ENCODE data around the gene HUS1.

The HUS1 gene

DNA sequence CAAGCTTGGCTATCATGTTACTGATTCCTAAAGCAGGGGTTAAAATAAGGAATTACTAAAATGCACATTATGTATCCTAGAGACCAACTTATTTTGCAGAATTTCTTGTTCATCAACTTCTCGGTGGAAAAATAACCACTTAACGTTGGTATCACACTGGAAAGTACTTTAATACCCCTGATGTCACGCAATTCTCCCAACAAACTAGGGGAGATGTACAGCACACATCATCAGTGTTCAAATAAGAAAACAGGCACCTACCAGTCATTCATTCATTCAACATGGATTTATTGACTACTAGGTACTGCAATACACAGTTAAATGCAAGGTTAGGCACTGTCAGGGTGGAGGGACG is 648 bp downstream of the HUS1 start:
- no peak for TF ChIP-seq ZFX (IDR thresholded peaks at IDR 0.05)
- TF ChIP-seq, protein P1, sequence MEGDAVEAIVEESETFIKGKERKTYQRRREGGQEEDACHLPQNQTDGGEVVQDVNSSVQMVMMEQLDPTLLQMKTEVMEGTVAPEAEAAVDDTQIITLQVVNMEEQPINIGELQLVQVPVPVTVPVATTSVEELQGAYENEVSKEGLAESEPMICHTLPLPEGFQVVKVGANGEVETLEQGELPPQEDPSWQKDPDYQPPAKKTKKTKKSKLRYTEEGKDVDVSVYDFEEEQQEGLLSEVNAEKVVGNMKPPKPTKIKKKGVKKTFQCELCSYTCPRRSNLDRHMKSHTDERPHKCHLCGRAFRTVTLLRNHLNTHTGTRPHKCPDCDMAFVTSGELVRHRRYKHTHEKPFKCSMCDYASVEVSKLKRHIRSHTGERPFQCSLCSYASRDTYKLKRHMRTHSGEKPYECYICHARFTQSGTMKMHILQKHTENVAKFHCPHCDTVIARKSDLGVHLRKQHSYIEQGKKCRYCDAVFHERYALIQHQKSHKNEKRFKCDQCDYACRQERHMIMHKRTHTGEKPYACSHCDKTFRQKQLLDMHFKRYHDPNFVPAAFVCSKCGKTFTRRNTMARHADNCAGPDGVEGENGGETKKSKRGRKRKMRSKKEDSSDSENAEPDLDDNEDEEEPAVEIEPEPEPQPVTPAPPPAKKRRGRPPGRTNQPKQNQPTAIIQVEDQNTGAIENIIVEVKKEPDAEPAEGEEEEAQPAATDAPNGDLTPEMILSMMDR (conservative IDR thresholded peaks at IDR 0.05), result no peak
- peak overlapping the region; percentile 70 for H3K27ac ChIP-seq

DNA sequence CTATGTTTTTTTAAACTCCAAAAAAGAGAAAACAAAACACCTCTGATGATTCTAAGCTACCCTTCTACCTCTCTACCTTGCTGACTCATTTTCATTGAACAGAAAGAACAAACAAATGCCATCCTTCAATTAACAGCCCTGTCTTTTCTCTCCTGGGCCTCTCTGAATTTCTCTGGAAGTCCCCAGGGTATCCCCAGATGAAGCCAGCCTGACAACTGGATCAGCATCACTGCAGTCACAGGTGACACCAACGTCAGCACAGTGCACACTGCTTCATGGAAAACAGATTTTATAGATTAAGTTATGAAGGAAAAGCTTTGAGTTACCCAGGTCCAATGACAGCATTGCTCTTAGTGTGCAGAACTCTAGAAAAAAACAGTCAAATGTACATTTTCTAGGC is 5.7 kb downstream of the HUS1 start:
- no peak overlapping the region for H3K27ac ChIP-seq
- TF ChIP-seq ZFX (IDR thresholded peaks at IDR 0.05), result no peak
- TF ChIP-seq, protein P1 (conservative IDR thresholded peaks at IDR 0.05), result no peak

DNA sequence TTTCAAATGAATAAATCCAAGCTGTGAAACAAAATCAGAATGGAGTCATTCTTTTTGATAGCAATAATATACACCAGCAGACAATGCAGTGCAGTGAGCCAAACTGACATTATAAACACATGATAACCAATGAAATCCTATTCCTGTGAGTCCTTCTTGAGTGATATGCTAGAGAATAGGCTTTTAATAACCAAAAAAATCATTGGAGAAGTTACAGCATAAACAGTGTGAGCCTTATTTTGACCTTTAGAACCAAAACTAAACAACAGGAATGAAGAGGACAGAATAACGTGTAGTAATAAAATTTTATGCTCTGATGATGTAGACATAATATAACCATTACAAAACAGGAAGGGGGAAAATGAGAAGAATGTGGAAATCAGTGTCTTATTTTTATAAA is 8.7 kb downstream of the HUS1 start:
- no peak overlapping the region for H3K27ac ChIP-seq
- TF ChIP-seq ZFX (IDR thresholded peaks at IDR 0.05), result no peak
- TF ChIP-seq, protein P1 (conservative IDR thresholded peaks at IDR 0.05), result no peak

DNA sequence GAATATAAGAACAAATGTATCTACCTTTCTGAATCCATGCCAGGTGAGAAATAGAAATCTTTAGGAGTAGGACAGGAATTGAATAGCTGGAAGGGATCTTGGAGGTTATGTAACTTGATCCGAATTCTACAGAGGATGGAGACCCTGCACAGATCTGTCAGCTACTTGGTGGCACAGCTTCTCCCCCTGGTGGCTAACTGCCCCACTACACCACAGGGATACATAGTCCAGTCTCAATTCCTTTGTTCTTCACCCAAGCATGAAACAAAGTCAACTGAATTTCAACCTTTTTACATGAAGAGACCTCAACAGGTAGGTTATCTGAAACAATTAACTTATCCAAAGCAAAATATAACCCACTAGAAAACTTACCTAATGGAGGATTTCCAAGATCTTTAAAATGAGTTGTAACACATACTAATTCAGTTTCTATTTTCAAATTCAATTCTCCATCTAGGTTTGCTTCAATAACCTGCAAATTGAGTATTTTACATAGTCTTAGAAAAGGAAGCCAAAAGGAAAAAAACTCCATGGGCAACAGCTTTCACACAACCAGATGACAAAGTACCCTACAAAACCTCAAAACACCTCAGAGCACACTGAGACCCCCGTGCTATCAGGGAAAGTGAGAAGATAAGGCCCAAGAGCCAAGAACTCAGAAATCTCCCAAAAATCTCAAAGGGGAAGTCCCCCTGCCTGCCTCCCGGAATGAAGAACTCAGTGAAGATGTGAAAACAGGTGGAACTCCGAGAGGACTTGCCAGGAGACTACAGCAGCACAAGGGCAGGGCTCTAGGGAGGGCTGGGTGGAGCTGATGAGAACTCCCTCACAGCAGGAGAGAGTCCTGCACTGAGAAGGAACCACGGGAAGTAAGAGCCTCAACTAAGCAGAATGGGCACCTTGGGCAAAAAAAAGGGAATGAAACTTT is 10.3 kb downstream of the HUS1 start:
- TF ChIP-seq, protein P1 (conservative IDR thresholded peaks at IDR 0.05), result peak; percentile 93
- no peak for TF ChIP-seq ZFX (IDR thresholded peaks at IDR 0.05)
- H3K27ac ChIP-seq, result peak overlapping the region; percentile 19

DNA sequence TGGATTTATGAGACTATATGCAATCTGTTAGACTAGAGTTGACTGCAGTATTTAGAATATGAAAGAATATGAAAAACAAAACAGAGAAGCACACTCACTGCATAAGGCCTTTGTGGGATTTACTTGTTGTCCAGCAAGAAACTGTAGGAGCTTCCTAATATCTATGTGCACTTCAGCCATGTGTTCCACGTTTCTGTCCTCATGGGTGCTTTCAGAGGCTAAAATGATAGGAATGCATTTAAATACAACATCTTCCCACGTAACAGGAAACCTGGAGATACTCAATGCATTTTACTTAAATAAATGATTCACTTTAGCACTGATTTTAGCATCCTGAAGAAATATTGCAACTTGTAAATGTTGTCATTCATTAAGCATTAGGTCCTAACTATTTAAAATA is 11.7 kb downstream of the HUS1 start:
- H3K27ac ChIP-seq, result no peak overlapping the region
- no peak for TF ChIP-seq ZFX (IDR thresholded peaks at IDR 0.05)
- TF ChIP-seq, protein P1 (conservative IDR thresholded peaks at IDR 0.05), result no peak

DNA sequence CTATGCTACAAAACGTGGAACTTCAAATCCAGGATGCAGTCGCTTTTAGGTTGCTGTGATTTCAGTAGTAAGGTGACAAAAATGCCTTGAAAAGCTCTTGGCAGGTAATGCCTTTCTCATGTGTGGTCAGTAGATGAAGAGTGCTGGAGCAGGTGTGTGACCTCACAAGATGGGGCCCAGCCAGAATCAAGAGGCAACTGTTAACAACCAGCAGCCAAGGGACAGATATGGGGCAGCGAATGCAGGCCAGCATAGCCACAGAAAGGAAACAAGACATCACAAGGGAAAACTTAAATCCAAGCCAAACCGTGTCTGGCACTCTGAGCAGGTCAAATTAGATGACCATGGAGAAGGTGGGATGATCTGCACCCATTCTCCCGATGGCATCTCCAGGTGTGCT is 12.3 kb downstream of the HUS1 start:
- TF ChIP-seq, protein P1 (conservative IDR thresholded peaks at IDR 0.05), result no peak
- no peak for TF ChIP-seq ZFX (IDR thresholded peaks at IDR 0.05)
- H3K27ac ChIP-seq, result no peak overlapping the region

DNA sequence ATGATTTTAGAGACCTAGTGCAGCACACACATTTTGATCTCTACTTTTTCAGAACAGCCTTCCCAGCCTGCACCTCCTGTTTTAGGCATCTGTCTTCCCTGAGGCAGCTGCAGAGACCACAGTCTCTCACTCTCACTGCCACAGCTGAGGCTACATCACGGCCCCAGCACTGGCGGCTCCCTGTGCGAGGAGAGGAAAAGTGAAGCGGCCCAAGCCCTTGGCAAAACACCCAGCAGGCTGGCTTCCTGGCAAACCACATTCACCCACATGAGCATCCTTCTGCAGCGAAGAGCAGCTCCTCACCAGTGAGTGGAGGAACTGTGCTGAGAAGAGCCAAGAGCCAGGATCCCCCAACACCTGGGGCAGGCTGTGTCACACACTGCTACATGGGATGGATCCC is 14.0 kb downstream of the HUS1 start:
- no peak overlapping the region for H3K27ac ChIP-seq
- no peak for TF ChIP-seq ZFX (IDR thresholded peaks at IDR 0.05)
- TF ChIP-seq, protein P1 (conservative IDR thresholded peaks at IDR 0.05), result no peak
